ENCODE data around the gene RORC.

DNA sequence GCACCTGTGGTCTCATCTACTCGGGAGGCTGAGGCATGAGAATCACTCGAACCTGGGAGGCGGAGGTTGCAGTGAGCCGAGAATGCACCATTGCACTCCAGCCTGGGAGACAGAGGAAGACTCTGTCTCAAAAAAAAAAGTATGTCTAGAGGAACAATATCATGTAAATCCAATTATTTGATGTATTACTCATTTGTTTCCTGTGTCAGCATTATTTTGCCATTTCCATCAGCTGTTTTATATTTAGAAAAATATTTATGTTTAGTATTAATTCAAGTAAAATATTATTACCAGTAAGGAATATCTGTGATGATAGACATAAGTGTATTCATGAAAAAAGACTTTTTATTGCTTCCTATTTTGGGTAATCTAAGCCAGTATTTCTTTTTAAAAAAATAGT is 54.3 kb downstream of the RORC start:
- TF ChIP-seq CTCF (IDR thresholded peaks at IDR 0.05) (no peak), E2F1 (CRISPR knock-in tag; IDR thresholded peaks at IDR 0.05) (no peak), ZBTB43 (CRISPR knock-in tag; IDR thresholded peaks at IDR 0.05) (no peak), EMX1 (CRISPR knock-in tag; IDR thresholded peaks at IDR 0.05) (no peak), TEAD4 (CRISPR knock-in tag; IDR thresholded peaks at IDR 0.05) (no peak), ESRRA (CRISPR knock-in tag; IDR thresholded peaks at IDR 0.05; ENCODE audit: borderline replicate concordance) (no peak), USF2 (CRISPR knock-in tag; IDR thresholded peaks at IDR 0.05) (no peak)
- TF ChIP-seq, protein P1, sequence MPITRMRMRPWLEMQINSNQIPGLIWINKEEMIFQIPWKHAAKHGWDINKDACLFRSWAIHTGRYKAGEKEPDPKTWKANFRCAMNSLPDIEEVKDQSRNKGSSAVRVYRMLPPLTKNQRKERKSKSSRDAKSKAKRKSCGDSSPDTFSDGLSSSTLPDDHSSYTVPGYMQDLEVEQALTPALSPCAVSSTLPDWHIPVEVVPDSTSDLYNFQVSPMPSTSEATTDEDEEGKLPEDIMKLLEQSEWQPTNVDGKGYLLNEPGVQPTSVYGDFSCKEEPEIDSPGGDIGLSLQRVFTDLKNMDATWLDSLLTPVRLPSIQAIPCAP (CRISPR knock-in tag; IDR thresholded peaks at IDR 0.05): no peak

Data from WTC11 (cell line).